Endothelial cell of umbilical vein (primary cell): Measurements from ENCODE around the gene FGR.
"Not testable (repeated sequence)": the region's sequence is repeated elsewhere in the genome, so short reads cannot be mapped to it uniquely, and the experiment has no call there.

ENCODE experiments used
- CTCF ChIP-seq, 2 donors: IDR thresholded peaks; 1 replicate in 1 of 2; 2 replicates in 1 of 2; pipeline ENCODE4 v1.5.1; 2011; ENCODE audit warnings: low read length in 2 of 2, mild to moderate bottlenecking in 2 of 2, moderate library complexity in 2 of 2, control low read depth in 1 of 2, inconsistent platforms in 1 of 2, low read depth in 1 of 2; ENCODE audit not compliant: insufficient read depth in 1 of 2; ENCODE audit errors: extremely low read depth in 1 of 2
- FOS ChIP-seq: IDR thresholded peaks from 2 replicates; pipeline ENCODE4 v1.6.1; 2011; ENCODE audit warnings: mild to moderate bottlenecking, low read length, moderate library complexity, borderline replicate concordance; ENCODE audit not compliant: insufficient read depth
- JUN ChIP-seq: IDR thresholded peaks from 2 replicates; pipeline ENCODE4 v1.6.1; 2011; ENCODE audit warnings: borderline replicate concordance, low read depth; ENCODE audit not compliant: insufficient read length, insufficient read depth
- MAX ChIP-seq: IDR thresholded peaks from 2 replicates; pipeline ENCODE4 v1.6.1; 2011; ENCODE audit not compliant: insufficient read depth, insufficient read length
- POLR2A ChIP-seq: IDR thresholded peaks from 2 replicates; pipeline ENCODE4 v1.6.1; 2012; ENCODE audit warnings: low read depth, mild to moderate bottlenecking, control low read depth, low read length

- TF ChIP-seq CTCF (IDR thresholded peaks at IDR 0.05; ENCODE audit: extremely low read depth in 1 of 2, insufficient read depth in 1 of 2, low read depth in 1 of 2, low read length in 2 of 2); POLR2A; JUN; MAX; FOS: not testable (repeated sequence)
Measured at GRCh38 chr1:27640514-27640913, 5.5 kb upstream of the FGR start.
